SK-N-MC (cell line): ENCODE measurements around the gene TMEM135.

Experiments
- EZH2 ChIP-seq: fragments of 200-600 bp; sonication (generic); IDR thresholded peaks from one replicate; pipeline ENCODE4 v1.6.1; 2017; ENCODE audit warnings: antibody characterized with exemption
- FOXP2 ChIP-seq: optimal IDR thresholded peaks from 2 replicates; pipeline ENCODE3; 2011; ENCODE audit warnings: mild to moderate bottlenecking, moderate library complexity; ENCODE audit not compliant: insufficient read depth; ENCODE audit errors: extremely low read length, control extremely low read depth
- POLR2AphosphoS5 ChIP-seq: IDR thresholded peaks from 2 replicates; pipeline ENCODE4 v1.6.1; 2012; ENCODE audit warnings: mild to moderate bottlenecking, low read depth, low read length, borderline replicate concordance

DNA sequence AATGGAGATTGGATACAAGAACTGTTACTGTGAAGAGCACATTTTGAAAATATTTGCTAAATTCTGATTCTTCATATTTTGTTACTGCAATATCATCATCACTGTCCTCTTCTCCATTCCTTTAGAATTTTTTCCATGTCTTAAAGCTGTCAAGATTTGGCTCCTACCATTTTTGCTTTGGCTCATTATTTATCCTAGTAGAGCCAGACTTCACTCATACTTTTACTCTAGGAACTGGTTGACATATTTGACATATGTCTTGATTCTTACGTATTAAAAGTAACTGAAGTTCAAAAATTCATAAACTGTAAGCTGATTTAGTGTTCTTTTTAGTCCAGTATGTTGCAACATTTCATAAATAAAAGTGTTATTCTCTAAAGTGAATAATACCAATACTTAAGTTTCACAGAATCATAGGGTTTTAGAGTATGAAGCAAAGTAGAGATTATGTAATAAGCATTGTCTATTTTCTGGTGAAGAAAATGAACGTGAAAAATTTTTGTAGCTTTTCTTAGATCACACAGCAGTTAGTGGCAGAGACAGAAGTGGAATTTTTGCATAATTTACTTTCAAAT, 225.6 kb downstream of the TMEM135 start:
- TF ChIP-seq POLR2AphosphoS5, result no peak
- TF ChIP-seq EZH2, result no peak
- no peak for TF ChIP-seq FOXP2
